ENCODE results near the gene KANSL1.

The KANSL1 gene

DNA sequence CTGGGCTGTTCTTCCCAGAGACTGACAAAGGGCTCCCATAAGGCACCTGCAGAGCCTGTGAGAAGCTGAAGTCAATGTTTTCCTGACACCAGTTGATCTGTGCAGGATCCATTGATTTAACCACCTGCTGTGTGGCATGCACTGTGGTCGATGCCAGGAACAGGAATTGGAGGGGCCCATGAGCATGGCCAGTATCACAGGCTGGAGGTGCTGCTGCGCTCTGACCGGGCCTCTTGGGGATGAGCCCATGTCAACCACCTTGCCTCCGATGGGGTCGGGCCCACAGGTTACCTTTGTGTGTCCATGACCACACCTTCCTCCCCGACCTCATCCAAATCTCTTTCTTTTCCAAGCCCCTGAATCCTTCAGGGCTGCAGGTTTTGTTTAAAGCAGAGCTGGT lies 212.4 kb downstream of the KANSL1 start:
- DNase-seq (ENCODE audit: low read depth): no peak
- H3K4me3 ChIP-seq (ENCODE audit: low read depth, low read length): no peak overlapping the region
- TF ChIP-seq, protein P1, sequence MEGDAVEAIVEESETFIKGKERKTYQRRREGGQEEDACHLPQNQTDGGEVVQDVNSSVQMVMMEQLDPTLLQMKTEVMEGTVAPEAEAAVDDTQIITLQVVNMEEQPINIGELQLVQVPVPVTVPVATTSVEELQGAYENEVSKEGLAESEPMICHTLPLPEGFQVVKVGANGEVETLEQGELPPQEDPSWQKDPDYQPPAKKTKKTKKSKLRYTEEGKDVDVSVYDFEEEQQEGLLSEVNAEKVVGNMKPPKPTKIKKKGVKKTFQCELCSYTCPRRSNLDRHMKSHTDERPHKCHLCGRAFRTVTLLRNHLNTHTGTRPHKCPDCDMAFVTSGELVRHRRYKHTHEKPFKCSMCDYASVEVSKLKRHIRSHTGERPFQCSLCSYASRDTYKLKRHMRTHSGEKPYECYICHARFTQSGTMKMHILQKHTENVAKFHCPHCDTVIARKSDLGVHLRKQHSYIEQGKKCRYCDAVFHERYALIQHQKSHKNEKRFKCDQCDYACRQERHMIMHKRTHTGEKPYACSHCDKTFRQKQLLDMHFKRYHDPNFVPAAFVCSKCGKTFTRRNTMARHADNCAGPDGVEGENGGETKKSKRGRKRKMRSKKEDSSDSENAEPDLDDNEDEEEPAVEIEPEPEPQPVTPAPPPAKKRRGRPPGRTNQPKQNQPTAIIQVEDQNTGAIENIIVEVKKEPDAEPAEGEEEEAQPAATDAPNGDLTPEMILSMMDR (conservative IDR thresholded peaks at IDR 0.05; ENCODE audit: low read depth, low read length): no peak
